GM12865 (cell line): ENCODE measurements around the gene SDHB.

Experiments used
- DNase-seq: peaks from one replicate; pipeline ENCODE4 v3.0.0; 2010; ENCODE audit warnings: low read depth
- H3K4me3 ChIP-seq: 2 replicates; pipeline ENCODE4 v1.5.1; 2011; ENCODE audit warnings: mild to moderate bottlenecking, low read depth, low read length, control low read depth
- TF ChIP-seq, protein P1 (sequence below): IDR thresholded peaks from 2 replicates; pipeline ENCODE4 v1.5.1; 2011; ENCODE audit warnings: low read length, control low read depth, low read depth, inconsistent platforms; ENCODE audit not compliant: insufficient read depth; ENCODE audit errors: missing control alignments

The SDHB gene

DNA sequence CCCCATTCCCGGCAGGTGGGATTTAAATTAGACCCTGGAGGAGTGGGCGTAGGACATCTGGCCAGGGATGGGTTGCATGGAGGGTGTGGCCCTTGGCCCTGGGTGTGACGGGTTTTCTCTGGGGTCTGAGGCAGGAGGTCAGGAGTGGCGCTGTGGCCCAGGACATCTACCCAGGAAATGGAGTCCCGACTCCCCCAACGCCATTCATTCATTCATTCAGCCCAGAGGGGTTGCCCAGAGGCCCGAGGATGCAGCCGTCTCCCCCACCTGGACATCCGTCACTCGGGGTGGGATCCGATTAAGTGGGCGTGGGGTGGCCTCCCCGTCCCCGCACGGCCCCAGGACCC is 42.8 kb downstream of the SDHB start:
- peak; percentile 9 for DNase-seq
- TF ChIP-seq, protein P1, sequence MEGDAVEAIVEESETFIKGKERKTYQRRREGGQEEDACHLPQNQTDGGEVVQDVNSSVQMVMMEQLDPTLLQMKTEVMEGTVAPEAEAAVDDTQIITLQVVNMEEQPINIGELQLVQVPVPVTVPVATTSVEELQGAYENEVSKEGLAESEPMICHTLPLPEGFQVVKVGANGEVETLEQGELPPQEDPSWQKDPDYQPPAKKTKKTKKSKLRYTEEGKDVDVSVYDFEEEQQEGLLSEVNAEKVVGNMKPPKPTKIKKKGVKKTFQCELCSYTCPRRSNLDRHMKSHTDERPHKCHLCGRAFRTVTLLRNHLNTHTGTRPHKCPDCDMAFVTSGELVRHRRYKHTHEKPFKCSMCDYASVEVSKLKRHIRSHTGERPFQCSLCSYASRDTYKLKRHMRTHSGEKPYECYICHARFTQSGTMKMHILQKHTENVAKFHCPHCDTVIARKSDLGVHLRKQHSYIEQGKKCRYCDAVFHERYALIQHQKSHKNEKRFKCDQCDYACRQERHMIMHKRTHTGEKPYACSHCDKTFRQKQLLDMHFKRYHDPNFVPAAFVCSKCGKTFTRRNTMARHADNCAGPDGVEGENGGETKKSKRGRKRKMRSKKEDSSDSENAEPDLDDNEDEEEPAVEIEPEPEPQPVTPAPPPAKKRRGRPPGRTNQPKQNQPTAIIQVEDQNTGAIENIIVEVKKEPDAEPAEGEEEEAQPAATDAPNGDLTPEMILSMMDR, result no peak

DNA sequence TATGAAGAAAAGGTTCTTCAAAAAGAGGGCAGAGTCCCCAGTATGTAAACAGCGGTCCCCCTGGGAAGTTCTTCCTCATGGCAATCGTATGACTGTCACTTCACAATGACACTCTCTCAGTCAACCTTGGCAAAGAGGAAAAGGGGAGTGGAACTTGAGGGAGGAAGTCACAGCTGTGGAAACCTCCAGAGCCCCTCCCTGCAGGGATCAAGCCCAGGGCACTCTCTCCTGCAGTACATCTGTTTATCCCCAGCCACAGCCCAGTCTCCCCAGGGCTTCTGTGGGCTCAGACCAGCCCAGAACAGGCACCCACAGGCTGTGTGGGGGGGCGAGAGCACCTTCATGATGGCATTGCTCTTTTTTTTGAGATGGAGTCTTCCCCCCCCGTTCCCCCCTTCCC is 44.1 kb downstream of the SDHB start:
- H3K4me3 ChIP-seq, result no peak overlapping the region
- peak; percentile 20 for DNase-seq
- TF ChIP-seq, protein P1, result no peak

More for the DNA sequence above, 42.8 kb downstream of the SDHB start:
- peak overlapping the region; percentile 61 for H3K4me3 ChIP-seq

DNA sequence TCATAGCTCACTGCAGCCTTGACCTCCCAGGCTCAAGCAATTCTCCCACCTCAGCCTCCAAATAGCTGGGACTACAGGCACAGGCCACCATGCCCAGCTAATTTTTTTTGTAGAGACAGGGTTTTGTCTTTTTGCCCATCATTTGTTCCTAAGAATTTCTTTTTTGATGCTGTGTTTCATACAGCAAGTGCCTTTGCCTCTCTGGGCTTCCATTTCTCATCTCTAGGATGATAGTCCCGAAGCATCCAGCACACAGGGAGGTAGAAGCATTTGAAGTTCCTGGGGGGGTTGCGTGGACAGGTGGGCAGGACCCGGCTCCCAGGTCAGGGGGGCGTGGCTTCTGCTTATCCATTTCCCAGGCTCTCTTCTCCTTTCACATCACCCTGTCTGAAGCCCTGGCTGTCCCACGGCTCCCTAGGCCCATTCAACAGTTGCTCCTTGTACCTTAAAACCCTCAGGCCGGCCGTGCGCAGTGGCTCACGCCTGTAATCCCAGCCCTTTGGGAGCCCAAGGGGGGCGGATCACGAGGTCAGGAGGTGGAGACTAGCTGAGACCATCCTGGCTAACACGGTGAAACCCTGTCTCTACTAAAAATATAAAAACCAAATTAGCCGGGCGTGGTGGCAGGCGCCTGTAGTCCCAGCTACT is 45.5 kb downstream of the SDHB start:
- TF ChIP-seq, protein P1, result no peak
- no peak for DNase-seq
- no peak overlapping the region for H3K4me3 ChIP-seq

DNA sequence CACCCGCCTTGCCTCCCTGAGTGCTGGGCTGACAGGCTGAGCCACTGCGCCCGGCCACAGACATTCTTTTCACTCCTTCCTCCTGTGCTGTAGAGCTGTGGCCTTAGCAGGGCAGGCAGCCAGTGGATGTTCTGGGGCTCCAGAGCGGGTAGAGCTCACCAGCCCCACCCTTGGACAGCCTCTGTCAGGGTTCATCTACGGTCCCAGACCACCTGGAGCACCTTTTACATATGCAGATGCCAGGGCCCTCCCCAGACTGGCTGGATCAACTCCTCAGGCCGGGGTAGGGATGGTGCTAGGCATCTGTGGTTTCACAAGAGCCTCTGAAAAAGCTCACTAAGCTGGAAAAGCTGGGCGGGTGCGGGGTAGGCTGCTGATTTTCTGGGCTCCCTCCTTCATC is 46.7 kb downstream of the SDHB start:
- H3K4me3 ChIP-seq, result no peak overlapping the region
- TF ChIP-seq, protein P1, result no peak
- DNase-seq, result no peak

DNA sequence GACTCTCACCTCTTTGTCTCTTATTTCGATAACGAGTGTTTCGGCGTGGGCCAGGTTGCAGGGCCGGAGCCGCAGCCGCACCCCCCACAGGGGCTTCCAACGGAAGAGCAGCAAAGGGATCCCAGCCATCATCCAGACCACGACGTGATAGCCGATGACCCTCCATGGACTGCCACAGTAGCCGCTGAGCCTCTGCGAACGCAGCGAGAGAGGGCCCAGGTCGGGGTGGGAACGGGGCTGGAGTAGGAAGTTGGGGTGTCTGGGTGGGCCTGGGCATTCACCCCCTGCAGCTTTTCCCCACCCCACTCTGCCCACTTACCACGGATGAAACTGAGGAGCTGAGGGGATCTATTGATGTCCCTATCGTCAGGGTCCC is 48.5 kb downstream of the SDHB start:
- DNase-seq, result no peak
- TF ChIP-seq, protein P1, result no peak
- H3K4me3 ChIP-seq, result no peak overlapping the region

DNA sequence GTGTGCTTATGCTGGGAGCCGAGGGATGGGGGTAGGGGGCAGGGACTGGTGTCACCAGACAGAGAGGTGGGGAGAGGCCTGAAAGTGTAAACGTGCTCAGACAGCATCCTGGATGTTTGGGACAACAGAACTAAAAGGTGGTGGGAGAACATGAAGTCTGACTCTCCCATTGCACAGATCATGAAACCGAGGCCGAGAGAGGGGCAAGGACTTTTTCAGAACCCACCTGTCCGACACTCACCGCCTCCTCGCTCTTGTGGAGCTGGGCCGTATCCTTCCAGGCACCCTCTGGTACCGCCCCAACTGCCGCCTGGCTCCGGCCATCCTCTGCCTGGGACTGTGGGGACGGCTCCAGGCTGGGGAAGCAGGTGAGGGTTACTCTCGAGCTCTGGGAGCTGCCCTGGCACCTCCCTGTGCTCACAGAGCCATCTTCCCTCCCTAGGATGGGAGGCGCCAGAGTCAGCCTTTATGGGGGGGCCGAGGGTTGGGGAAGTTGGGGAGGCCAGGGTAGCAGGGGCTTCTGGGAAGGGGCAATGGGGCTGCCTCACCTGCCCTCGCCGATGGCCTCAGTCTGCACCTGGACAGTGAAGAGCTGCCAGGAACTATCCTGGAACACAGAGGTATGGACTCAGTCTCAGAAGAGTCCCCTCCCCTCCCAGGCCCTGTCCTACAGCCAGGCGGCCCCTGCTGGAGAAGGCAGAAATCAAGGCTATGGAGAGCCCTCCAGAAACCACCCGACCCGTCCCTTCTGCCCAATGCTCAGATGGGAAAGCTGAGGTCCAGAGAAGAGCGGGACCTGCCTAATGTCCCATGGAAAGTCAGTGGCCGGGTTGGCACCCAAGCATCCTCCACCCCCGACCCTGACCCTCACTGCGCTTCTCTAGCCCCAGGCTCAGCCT is 49.1 kb downstream of the SDHB start:
- TF ChIP-seq, protein P1, result no peak
- DNase-seq, result no peak
- no peak overlapping the region for H3K4me3 ChIP-seq
